Peyer's patch (tissue), 4 donors: ENCODE measurements around the gene C7orf57.

Experiments used
- CTCF ChIP-seq, 6 experiments: fragments of 450-650 bp in 4 of 6; fragments of 200-600 bp in 2 of 6; sonication (generic) in 1 of 6; IDR thresholded peaks; one replicate each; pipeline ENCODE4 v1.5.1; 2017 to 2019; ENCODE audit warnings: antibody characterized with exemption in 6 of 6, mild to moderate bottlenecking in 3 of 6, moderate library complexity in 1 of 6
- POLR2A ChIP-seq, 2 donors: fragments of 450-650 bp; IDR thresholded peaks; one replicate each; pipeline ENCODE4 v1.5.1; 2017; ENCODE audit warnings: antibody characterized with exemption in 2 of 2, mild to moderate bottlenecking in 2 of 2, moderate library complexity in 2 of 2

DNA sequence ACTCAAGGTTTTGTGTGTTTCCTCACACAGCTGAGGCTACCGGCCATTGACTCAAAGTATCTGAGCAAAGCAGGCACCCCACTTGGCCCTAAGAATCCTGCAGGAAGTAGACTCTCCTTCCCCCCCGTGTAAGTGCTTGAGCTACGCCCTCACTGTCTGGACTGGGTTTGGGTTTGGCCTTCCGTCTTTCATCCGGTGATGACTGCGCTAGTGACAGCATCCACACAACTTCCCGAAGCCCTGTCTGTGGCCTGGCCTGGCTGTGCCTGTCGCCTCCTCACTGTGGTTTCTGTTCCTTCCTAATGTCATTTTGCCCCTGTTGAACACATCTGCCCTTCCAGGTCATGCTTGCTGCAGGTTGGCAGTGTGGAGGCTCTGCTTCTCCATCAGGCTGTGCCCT lies 14.5 kb downstream of the C7orf57 start:
- TF ChIP-seq CTCF (IDR thresholded peaks at IDR 0.05) (no peak), POLR2A (IDR thresholded peaks at IDR 0.05) (no peak)
